ENCODE data around the gene ADPRHL1. TPM values are rescaled to one million over a fixed set of nuclear protein-coding genes. Genes with fewer than 3 reads are reported as not detected.

Gene ADPRHL1
- total RNA-seq, 1 donor from 2014 or later, result 0.22 TPM

DNA sequence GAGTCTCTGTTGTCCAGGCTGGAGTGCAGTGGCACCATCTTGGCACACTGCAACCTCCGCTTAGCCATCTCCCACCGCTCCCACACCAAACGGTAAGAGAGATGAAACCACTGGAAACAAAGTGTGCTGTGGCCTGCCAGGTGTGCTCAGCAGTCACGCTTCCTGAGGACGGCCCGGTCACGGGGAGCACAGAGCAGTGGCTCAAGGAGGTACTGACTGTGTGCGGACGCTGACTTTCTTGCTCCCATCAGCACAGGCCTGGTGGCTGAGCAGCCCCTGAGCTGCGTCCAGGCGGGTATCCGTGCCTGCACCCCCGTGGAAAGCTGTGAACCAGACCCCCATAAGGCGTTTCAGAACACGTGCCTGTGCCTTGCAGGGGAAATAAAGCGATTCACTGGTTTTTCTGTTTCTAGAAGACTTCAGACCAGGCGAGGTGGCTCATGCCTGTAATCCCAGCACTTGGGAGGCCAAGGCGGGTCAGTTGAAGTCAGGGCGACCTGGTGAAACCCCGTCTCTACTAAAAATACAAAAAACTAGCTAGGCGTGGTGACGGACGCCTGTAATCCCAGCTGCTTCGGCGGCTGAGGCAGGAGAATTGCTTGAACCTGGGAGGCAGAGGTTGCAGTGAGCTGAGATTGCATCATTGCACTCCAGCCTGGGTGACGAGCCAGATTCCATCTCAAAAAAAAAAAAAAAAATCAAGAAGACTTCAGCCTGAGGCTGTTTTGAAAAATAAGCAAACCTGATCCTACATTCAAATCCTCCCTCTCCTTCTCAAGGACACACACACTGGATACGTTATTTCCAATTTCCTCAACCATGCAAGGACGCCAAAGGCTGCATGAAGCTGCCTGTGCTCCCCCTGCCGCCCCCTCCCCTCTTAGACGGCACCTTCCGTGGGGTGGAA, 25.5 kb downstream of the ADPRHL1 start:
- DNase-seq (ENCODE audit: low spot score), result peak; percentile 1
- no peak overlapping the region for H3K4me2 ChIP-seq
- H3K4me3 Mint-ChIP-seq, result no peak overlapping the region
- no peaks in the 10 kb centered on the region for H3K36me3 ChIP-seq
- no peaks in the 10 kb centered on the region for H3K9me3 ChIP-seq (ENCODE audit: low read depth)
- H3K27me3 ChIP-seq, result no peaks in the 10 kb centered on the region
- no peaks in the 10 kb centered on the region for H3F3A ChIP-seq (ENCODE audit: low read depth)
- peaks cover 6% of the 10 kb centered on the region for H3K4me1 Mint-ChIP-seq
- no peaks in the 10 kb centered on the region for H3K36me3 Mint-ChIP-seq
- H2AFZ ChIP-seq (replicated peaks), result no peak overlapping the region
- H3K27me3 Mint-ChIP-seq (ENCODE audit: insufficient read depth, low read depth), result peaks cover 2% of the 10 kb centered on the region
- no peak overlapping the region for H3K27ac ChIP-seq
- no peak overlapping the region for H3K9ac ChIP-seq
- H4K20me1 ChIP-seq (ENCODE audit: low read depth), result no peaks in the 10 kb centered on the region
- H3K27ac Mint-ChIP-seq, result peak overlapping the region; percentile 76
- no peak overlapping the region for H3K4me3 ChIP-seq
- no peaks in the 10 kb centered on the region for H3K4me1 ChIP-seq
- TF ChIP-seq EZH2 (IDR thresholded peaks at IDR 0.05) (no peak), EZH2phosphoT487 (IDR thresholded peaks at IDR 0.05) (no peak)
- TF ChIP-seq, protein P1, sequence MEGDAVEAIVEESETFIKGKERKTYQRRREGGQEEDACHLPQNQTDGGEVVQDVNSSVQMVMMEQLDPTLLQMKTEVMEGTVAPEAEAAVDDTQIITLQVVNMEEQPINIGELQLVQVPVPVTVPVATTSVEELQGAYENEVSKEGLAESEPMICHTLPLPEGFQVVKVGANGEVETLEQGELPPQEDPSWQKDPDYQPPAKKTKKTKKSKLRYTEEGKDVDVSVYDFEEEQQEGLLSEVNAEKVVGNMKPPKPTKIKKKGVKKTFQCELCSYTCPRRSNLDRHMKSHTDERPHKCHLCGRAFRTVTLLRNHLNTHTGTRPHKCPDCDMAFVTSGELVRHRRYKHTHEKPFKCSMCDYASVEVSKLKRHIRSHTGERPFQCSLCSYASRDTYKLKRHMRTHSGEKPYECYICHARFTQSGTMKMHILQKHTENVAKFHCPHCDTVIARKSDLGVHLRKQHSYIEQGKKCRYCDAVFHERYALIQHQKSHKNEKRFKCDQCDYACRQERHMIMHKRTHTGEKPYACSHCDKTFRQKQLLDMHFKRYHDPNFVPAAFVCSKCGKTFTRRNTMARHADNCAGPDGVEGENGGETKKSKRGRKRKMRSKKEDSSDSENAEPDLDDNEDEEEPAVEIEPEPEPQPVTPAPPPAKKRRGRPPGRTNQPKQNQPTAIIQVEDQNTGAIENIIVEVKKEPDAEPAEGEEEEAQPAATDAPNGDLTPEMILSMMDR (IDR thresholded peaks at IDR 0.05), result no peak
- no peaks in the 10 kb centered on the region for H3K9me3 Mint-ChIP-seq
- no peaks in the 10 kb centered on the region for H3K79me2 ChIP-seq (ENCODE audit: low read depth)

DNA sequence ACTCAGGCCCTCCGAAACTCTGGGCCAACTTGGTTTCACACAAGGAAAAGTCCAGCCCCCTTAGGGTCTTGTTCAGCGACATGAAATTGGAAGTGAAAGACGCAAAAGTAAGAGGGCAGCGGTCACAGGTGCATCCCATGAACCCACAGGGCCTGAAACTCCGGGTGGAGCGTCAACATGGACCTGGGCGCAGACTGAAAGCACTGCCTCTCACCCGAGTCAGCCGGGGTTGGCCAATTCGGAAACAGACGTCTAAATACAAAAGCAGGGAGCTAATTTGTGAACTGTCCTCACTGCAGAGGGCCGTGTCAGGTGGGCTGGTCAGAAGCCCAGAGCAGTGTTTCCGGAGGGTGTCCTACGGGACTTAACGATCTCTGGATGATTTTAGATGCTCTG, 26.7 kb downstream of the ADPRHL1 start:
- H3F3A ChIP-seq (ENCODE audit: low read depth), result peaks cover 3% of the 10 kb centered on the region
- no peak overlapping the region for H2AFZ ChIP-seq (replicated peaks)
- H3K9me3 ChIP-seq (ENCODE audit: low read depth), result no peaks in the 10 kb centered on the region
- H3K27me3 ChIP-seq, result no peaks in the 10 kb centered on the region
- H4K20me1 ChIP-seq (ENCODE audit: low read depth), result no peaks in the 10 kb centered on the region
- Mint-ChIP-seq H3K4me3 (no peak overlapping the region), H3K27ac (no peak overlapping the region), H3K9me3 (no peaks in the 10 kb centered on the region), H3K36me3 (no peaks in the 10 kb centered on the region), H3K27me3 (ENCODE audit: insufficient read depth, low read depth) (peaks cover 4% of the 10 kb centered on the region), H3K4me1 (peaks cover 12% of the 10 kb centered on the region)
- DNase-seq (ENCODE audit: low spot score), result peak; percentile 1
- no peak overlapping the region for H3K27ac ChIP-seq
- H3K4me1 ChIP-seq, result no peaks in the 10 kb centered on the region
- no peak overlapping the region for H3K9ac ChIP-seq
- TF ChIP-seq EZH2 (IDR thresholded peaks at IDR 0.05) (no peak), EZH2phosphoT487 (IDR thresholded peaks at IDR 0.05) (no peak)
- TF ChIP-seq, protein P1 (IDR thresholded peaks at IDR 0.05), result no peak
- no peak overlapping the region for H3K4me2 ChIP-seq
- H3K79me2 ChIP-seq (ENCODE audit: low read depth), result no peaks in the 10 kb centered on the region
- no peaks in the 10 kb centered on the region for H3K36me3 ChIP-seq
- H3K4me3 ChIP-seq, result no peak overlapping the region

DNA sequence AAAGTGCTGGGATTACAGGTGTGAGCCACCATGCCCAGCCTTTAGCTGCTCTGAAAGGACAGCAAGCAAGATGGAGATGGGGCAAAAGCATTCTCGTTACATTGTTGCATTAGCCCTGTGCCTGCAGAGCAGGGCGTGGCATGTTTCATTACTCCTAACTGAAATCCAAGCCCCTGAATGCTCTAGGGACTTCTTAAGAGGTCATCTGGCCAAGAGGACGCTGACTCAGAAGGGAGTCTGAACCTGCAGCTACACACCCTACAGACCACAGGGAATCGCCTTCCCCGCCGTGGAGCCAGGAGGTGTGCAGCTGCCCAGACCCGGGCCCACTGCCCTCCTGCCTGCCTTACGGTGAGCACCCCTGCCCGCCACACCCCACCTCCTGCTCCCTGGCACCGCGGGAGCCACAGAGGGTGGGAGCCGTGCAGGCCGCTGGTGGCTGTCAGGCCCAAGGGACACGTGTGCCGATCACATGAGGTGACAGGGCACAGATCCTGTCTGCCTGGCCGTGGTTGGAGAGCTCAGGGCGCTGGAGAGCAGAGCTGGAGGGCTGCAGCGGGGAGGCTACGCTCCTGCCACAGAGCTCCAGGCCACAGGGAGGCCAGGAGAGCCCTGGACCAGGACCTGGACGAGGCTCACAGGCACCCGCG, 27.2 kb downstream of the ADPRHL1 start:
- Histone ChIP-seq H3K4me3 (no peak overlapping the region), H3K27me3 (no peaks in the 10 kb centered on the region), H3F3A (ENCODE audit: low read depth) (peaks cover 4% of the 10 kb centered on the region), H4K20me1 (ENCODE audit: low read depth) (no peaks in the 10 kb centered on the region), H3K9ac (no peak overlapping the region), H3K27ac (no peak overlapping the region), H3K4me2 (no peak overlapping the region), H3K9me3 (ENCODE audit: low read depth) (no peaks in the 10 kb centered on the region), H3K36me3 (no peaks in the 10 kb centered on the region), H3K4me1 (no peaks in the 10 kb centered on the region), H3K79me2 (ENCODE audit: low read depth) (no peaks in the 10 kb centered on the region), H2AFZ (replicated peaks) (no peak overlapping the region)
- TF ChIP-seq EZH2 (IDR thresholded peaks at IDR 0.05) (no peak), EZH2phosphoT487 (IDR thresholded peaks at IDR 0.05) (no peak)
- TF ChIP-seq, protein P1 (IDR thresholded peaks at IDR 0.05), result no peak
- H3K36me3 Mint-ChIP-seq, result no peaks in the 10 kb centered on the region
- H3K9me3 Mint-ChIP-seq, result no peaks in the 10 kb centered on the region
- DNase-seq (ENCODE audit: low spot score), result peak; percentile 1
- no peak overlapping the region for H3K4me3 Mint-ChIP-seq
- no peak overlapping the region for H3K27ac Mint-ChIP-seq
- H3K27me3 Mint-ChIP-seq (ENCODE audit: insufficient read depth, low read depth), result peaks cover 4% of the 10 kb centered on the region
- peaks cover 11% of the 10 kb centered on the region for H3K4me1 Mint-ChIP-seq
